RWPE1 (cell line): ENCODE results near the gene TMEM17.
A peak's percentile ranks its signal among the peaks of the same experiment; 100 is the strongest.

Experiments
- CTCF ChIA-PET: fragments of 350-600 bp; sonication (Branson Sonifier 250); formaldehyde crosslinking; extraction: SDS; loops from one replicate; lab custom pipeline; 2021; lab: Yijun Ruan, JAX
- POLR2A ChIA-PET: fragments of 400-600 bp; formaldehyde crosslinking; extraction: SDS; loops from one replicate; lab custom pipeline; 2020; ENCODE audit warnings: antibody characterized with exemption; ENCODE audit not compliant: low non-redundant PET; lab: Yijun Ruan, JAX
- DNase-seq: peaks from one replicate; pipeline ENCODE4 v3.0.0; 2012; ENCODE audit warnings: low spot score
- H3K27ac ChIP-seq: fragments of 450-650 bp; 2 replicates; pipeline ENCODE4 v1.5.1; 2017
- TF ChIP-seq, protein P1 (sequence below): fragments of 450-650 bp; conservative IDR thresholded peaks from 2 replicates; pipeline ENCODE4 v1.5.1; 2017; ENCODE audit warnings: low read depth, mild to moderate bottlenecking

TMEM17 gene

DNA sequence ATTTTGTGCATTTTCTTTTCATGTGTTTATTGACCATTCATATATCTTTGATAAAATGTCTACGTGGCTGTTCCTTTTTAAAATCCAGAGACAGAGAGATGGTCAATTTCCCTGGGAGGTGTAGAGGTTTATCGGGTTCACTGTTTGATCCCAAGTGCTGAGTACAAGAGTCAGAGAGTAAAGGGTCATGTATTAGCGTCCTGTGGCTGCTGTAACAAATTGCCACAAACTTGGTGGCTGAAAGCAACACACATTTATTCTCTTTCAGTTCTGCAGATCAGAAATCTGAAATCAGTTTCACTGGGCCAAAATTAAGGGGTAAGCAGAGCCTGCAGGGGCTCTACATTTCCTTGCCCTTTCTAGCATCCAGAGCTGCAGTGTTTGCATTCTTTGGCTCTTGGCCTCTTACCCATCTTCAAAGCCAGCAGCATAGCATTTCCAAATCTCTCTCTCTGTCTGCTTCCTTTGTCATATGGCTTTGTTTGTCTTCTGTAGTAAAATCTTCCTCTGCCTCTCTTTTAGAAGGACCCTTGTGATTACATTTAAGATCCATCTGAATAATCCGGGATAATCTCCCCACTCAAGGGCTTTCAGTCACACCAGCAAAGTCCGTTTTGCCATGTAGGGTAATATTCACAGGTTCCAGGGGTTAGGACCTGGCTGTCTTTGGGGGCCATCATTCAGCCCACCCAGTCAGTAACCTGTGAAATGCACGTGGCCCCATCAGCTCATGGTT, 49.9 kb downstream of the TMEM17 start:
- DNase-seq = no peak
- CTCF ChIA-PET = interaction anchor here (0.6 to 3.2 kb wide), 19 partner anchors 9 to 1213 kb away, joined by 3 to 38 read pairs (median 4); no protein-coding TSS in a partner anchor
- H3K27ac ChIP-seq = peak overlapping the region; percentile 66; the same call in 1 of the 2 replicates
- POLR2A ChIA-PET = no interaction called here
- TF ChIP-seq, protein P1, sequence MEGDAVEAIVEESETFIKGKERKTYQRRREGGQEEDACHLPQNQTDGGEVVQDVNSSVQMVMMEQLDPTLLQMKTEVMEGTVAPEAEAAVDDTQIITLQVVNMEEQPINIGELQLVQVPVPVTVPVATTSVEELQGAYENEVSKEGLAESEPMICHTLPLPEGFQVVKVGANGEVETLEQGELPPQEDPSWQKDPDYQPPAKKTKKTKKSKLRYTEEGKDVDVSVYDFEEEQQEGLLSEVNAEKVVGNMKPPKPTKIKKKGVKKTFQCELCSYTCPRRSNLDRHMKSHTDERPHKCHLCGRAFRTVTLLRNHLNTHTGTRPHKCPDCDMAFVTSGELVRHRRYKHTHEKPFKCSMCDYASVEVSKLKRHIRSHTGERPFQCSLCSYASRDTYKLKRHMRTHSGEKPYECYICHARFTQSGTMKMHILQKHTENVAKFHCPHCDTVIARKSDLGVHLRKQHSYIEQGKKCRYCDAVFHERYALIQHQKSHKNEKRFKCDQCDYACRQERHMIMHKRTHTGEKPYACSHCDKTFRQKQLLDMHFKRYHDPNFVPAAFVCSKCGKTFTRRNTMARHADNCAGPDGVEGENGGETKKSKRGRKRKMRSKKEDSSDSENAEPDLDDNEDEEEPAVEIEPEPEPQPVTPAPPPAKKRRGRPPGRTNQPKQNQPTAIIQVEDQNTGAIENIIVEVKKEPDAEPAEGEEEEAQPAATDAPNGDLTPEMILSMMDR = no peak

DNA sequence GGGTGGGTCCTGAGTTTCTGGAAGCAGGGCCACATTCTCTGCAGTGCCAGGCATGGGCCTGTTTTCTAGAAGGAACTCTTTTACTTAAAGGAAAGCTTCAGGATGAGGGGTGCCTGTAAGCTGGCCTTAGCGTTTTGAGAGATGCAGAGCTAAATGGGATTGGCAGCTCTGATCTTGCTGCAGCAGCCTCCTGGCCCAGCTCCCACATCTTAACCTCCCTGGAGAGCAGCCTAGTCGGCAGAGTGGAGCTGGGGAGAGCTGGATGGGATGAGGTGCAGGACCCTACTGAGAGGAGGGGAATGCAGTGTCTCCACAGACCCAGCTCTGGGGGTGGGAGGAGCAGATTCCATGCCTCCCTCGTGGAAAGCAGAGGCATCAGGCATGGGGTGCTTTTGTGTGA, 52.0 kb downstream of the TMEM17 start:
- no peak for DNase-seq
- TF ChIP-seq, protein P1 = no peak
- CTCF ChIA-PET = interaction anchor here (0.8 kb wide), 1 partner anchor 461 kb away, joined by 3 read pairs; no protein-coding TSS in a partner anchor
- no peak overlapping the region for H3K27ac ChIP-seq
- POLR2A ChIA-PET = no interaction called here

DNA sequence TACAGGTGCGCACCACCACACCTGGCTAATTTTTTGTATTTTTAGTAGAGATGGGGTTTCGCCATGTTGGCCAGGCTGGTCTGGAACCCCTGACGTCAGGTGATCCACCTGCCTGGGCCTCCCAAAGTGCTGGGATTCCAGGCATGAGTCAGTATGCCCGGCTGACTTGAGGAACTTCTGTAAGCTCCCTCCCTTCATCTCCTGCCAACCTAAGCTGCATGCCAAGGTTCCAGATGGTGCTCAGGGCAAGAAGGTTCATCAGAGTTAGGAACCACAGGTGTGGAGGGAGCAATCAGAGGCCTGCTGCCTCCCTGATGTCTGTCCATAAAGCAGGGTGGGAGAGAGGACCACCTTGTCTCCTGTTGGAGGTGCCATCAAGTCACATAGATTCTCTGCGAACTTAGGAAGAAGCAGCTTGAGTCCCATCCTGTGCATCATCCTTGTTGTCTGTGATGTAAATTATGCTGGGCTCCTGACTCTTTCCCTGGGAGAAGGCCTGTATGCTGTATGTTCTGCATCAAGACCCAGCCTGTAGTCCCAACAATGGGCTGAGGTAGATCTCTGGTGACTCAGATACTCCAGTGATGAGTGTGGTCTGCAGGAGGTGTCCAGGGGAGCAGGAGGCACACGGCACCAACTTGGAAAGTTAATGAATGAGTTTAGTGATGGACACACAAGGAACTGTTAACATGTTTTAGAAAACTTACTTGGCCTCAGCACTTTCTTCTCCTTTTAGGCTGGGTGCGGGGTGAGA, 53.1 kb downstream of the TMEM17 start:
- POLR2A ChIA-PET = no interaction called here
- DNase-seq = no peak
- CTCF ChIA-PET = interaction anchor here (0.7 kb wide), 1 partner anchor 113 kb away, joined by 3 read pairs; no protein-coding TSS in a partner anchor
- no peak overlapping the region for H3K27ac ChIP-seq
- TF ChIP-seq, protein P1 = no peak

DNA sequence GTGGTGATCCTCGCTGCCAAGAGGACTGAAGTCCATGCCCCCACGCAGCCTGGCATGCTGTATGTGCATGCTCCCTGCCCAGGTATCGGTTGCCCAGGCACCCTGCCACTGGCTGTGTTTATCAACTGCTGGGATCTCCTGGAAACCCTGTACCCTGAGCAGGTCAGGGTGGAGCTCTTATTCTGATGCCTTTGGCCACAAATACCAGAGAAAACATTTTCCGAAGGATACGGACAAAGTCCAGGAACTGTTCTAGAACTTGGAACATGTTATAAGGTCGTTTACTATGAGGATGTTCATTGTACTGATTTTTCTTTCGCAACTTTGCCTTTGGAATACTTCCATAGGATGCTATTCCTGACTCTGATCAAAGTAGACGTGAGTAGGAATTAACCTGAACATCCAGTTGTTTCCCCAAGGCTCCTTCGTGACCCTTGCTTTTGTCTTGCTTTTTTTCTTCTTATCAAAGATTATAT, 55.2 kb downstream of the TMEM17 start:
- ChIA-PET CTCF (no interaction called here), POLR2A (no interaction called here)
- DNase-seq = no peak
- H3K27ac ChIP-seq = no peak overlapping the region
- TF ChIP-seq, protein P1 = no peak
